Activated CD8-positive, alpha-beta T cell treated with anti-CD3 and anti-CD28 coated beads, Interleukin-2, amount 10 ng/mL, durations not matched to agents 7 days and 5 days (primary cell): ENCODE measurements around the gene PAX7. TPM values are rescaled to one million over a fixed set of nuclear protein-coding genes. Genes with fewer than 3 reads are reported as not detected.

Source experiments
- ATAC-seq: fragments of 150-1000 bp; cut with Tn5 transposase; one replicate; pipeline ENCODE4 v1.10.0; 2021; ENCODE audit warnings: moderate library complexity
- CTCF ChIA-PET: fragments of 350-600 bp; sonication (Branson Sonifier 250); formaldehyde crosslinking; loops from one replicate; lab custom pipeline; 2021; ENCODE audit warnings: antibody characterized with exemption; lab: Charles Lee
- POLR2A ChIA-PET: fragments of 350-600 bp; sonication (Branson Sonifier 250); formaldehyde crosslinking; loops from one replicate; lab custom pipeline; 2021; ENCODE audit warnings: antibody characterized with exemption; lab: Charles Lee
- DNase-seq: peaks from one replicate; pipeline ENCODE4 v3.0.0-alpha.2; 2020
- H3K27ac Mint-ChIP-seq: one replicate; pipeline ENCODE4 v1.8.0; 2021; ENCODE audit warnings: mild to moderate bottlenecking, mixed read lengths
- H3K27me3 Mint-ChIP-seq: one replicate; pipeline ENCODE4 v1.8.0; 2021; ENCODE audit warnings: low read depth, mixed read lengths
- H3K36me3 Mint-ChIP-seq: one replicate; pipeline ENCODE4 v1.8.0; 2021; ENCODE audit warnings: low read depth, mixed read lengths
- H3K4me1 Mint-ChIP-seq: one replicate; pipeline ENCODE4 v1.8.0; 2021; ENCODE audit warnings: low read depth, mixed read lengths
- H3K4me3 Mint-ChIP-seq: one replicate; pipeline ENCODE4 v1.8.0; 2021; ENCODE audit warnings: mild to moderate bottlenecking, mixed read lengths
- H3K9me3 Mint-ChIP-seq: one replicate; pipeline ENCODE4 v1.8.0; 2022; ENCODE audit warnings: mixed read lengths; ENCODE audit not compliant: insufficient read depth
- total RNA-seq, 2 experiments: library from RNA; stranded (reverse); gene quantifications; one replicate each; pipeline ENCODE4 v1.2.3, GENCODE V29; 2021

The PAX7 gene
- total RNA-seq, 2 experiments from 2014 or later = not detected

DNA sequence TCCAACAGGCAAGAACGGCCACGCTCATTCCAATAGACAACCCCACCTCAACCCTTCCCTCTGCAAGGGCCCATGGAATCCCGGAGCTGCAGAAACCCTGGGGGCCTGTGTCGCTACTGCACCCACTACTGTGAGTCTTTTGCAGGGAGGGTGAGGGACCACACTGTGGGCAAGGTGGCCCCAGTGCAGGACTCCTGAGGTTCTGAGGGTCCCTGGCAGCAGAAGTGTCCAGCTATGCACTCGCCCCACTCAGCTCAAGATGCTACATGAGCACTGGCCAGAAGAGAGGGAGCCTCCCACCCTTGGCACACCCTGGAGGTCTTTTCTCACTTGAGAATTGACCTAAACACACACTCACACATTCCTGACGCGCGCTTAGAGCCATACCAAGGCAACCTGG lies 2.1 kb upstream of the PAX7 start:
- Mint-ChIP-seq H3K27me3 (peaks cover 82% of the 10 kb centered on the region), H3K36me3 (peaks cover 7% of the 10 kb centered on the region), H3K9me3 (no peaks in the 10 kb centered on the region), H3K4me3 (no peak overlapping the region), H3K27ac (no peak overlapping the region), H3K4me1 (peaks cover 5% of the 10 kb centered on the region)
- DNase-seq = no peak
- ATAC-seq = no peak
- ChIA-PET POLR2A (interaction anchor here (0.7 kb wide), 1 partner anchor 32 kb away, joined by 3 read pairs; no protein-coding TSS in a partner anchor), CTCF (no interaction called here)

DNA sequence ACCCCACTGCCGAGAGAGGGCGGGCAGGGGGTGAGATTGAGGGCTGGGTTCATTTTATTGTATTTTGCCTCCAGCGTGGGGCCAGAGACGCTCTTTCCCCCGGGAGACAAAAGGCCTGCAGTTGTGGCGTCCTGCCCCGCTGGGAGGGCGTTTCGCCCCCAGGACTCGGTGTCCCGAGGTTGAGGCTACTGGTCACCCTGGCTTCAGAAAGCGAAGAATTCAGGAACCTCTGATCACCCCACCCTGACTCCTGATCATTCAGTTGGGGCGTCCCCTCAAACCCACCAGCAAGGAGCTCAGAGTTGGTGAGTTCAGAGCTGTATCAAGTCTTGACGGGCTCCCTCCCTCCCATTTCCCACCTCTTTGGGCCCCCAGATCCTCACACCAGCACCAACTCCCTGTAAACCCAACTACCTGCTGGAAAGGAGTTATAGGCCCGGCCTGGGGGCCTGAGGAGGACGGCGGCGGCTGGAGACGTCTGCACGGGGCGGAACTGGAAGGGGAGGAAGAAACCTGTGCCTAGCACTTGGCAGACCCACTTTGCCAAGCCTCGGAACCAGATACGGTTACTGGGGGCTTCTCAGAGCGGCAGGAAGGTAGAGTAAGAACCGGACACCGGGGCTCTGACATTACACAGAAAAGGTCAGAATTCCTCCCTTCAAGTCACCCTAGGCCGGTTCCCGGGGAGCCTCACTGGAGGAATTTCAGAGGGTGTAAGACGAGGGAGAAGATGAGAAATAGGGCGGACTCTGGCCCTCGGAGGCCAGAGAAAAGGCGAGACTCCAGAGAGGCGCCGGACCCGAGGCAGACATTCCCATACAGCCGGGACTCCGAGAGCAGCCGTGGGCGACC lies 761 bp upstream of the PAX7 start:
- POLR2A ChIA-PET = no interaction called here
- Mint-ChIP-seq H3K36me3 (peaks cover 7% of the 10 kb centered on the region), H3K9me3 (no peaks in the 10 kb centered on the region), H3K27ac (no peak overlapping the region), H3K4me3 (no peak overlapping the region), H3K4me1 (peaks cover 5% of the 10 kb centered on the region), H3K27me3 (peaks cover 83% of the 10 kb centered on the region)
- ATAC-seq (no peak), DNase-seq (no peak)
- CTCF ChIA-PET = no interaction called here

DNA sequence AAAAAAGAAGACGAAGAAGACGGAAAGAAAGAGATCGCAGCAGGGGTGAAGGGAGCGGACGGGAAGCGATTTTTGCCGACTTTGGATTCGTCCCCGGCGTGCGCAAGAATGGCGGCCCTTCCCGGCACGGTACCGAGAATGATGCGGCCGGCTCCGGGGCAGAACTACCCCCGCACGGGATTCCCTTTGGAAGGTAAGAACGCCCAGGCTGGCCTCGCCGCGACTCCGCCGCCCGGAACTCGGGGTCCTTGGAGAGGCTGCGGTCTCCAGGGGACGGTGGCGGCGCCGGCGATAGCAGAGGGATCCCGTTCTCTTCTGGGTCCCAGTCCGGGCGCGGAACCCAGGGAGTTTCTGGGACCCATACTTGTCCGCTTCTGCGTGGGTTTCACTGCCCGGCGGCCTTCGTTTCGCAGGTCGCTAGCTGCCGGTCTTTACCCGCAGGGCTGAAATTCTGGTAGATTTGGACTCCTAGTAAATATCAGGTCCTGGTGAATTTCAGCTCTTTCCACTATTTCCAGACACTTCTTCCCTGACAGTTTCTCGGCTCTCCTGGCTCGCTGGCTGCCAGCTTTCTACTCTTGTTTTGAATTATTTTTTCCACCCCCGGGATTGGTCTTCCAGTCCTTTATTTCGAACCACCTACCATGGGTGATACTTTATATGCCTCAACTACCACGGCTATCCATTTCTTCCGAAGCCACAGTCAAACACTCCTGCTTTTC lies 1.0 kb downstream of the PAX7 start:
- Mint-ChIP-seq H3K36me3 (peaks cover 7% of the 10 kb centered on the region), H3K4me3 (peak overlapping the region; percentile 38), H3K27me3 (peaks cover 89% of the 10 kb centered on the region), H3K4me1 (peaks cover 5% of the 10 kb centered on the region), H3K27ac (peak overlapping the region; percentile 70), H3K9me3 (no peaks in the 10 kb centered on the region)
- ChIA-PET CTCF (no interaction called here), POLR2A (no interaction called here)
- ATAC-seq (no peak), DNase-seq (no peak)

DNA sequence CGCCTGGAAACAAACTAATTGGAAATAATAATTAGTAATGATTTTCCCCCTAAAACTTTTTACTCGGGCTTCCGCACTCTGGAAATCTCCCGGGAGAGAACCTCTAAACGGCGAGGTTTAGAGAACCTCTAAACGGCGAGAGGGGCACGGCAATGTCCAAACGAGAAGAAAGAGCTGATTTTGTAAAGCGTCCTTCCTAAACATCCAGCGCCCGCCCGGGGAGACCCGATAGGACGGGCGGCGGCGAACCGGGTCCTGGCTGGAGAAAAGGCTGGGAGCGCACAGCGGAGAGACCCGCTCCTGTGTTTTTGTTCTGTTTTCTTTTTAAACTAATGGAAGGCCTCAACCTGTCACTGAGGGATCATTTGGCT lies 1.6 kb downstream of the PAX7 start:
- Mint-ChIP-seq H3K4me3 (peak overlapping the region; percentile 38), H3K27ac (peak overlapping the region; percentile 70), H3K27me3 (peaks cover 90% of the 10 kb centered on the region), H3K36me3 (peaks cover 7% of the 10 kb centered on the region), H3K4me1 (peaks cover 5% of the 10 kb centered on the region), H3K9me3 (no peaks in the 10 kb centered on the region)
- DNase-seq = no peak
- POLR2A ChIA-PET = no interaction called here
- no peak for ATAC-seq
- CTCF ChIA-PET = no interaction called here

- H3K9me3 Mint-ChIP-seq = no peaks in the 10 kb centered on the region
- peaks cover 5% of the 10 kb centered on the region for H3K4me1 Mint-ChIP-seq
- ATAC-seq (no peak), DNase-seq (no peak)
- no peak overlapping the region for H3K27ac Mint-ChIP-seq
- ChIA-PET POLR2A (no interaction called here), CTCF (no interaction called here)
- peaks cover 7% of the 10 kb centered on the region for H3K36me3 Mint-ChIP-seq
- peaks cover 89% of the 10 kb centered on the region for H3K27me3 Mint-ChIP-seq
- no peak overlapping the region for H3K4me3 Mint-ChIP-seq
These were observed 2.3 kb downstream of the PAX7 start for GRCh38 chr1:18632783-18633421.

- H3K4me1 Mint-ChIP-seq = peaks cover 5% of the 10 kb centered on the region
- no peaks in the 10 kb centered on the region for H3K9me3 Mint-ChIP-seq
- H3K4me3 Mint-ChIP-seq = no peak overlapping the region
- H3K27me3 Mint-ChIP-seq = peaks cover 89% of the 10 kb centered on the region
- no peak for ATAC-seq
- peaks cover 7% of the 10 kb centered on the region for H3K36me3 Mint-ChIP-seq
- ChIA-PET POLR2A (no interaction called here), CTCF (interaction anchor here (0.6 kb wide), 1 partner anchor 95 kb away, joined by 4 read pairs; no protein-coding TSS in a partner anchor)
- peak overlapping the region; percentile 32 for H3K27ac Mint-ChIP-seq
- no peak for DNase-seq
These were observed 2.9 kb downstream of the PAX7 start for GRCh38 chr1:18633422-18634155.

- peaks cover 7% of the 10 kb centered on the region for H3K36me3 Mint-ChIP-seq
- H3K9me3 Mint-ChIP-seq = no peaks in the 10 kb centered on the region
These were observed 3.6 kb downstream of the PAX7 start for GRCh38 chr1:18634276-18634675.

GRCh38 chr1:18635070-18635577 lies 4.5 kb downstream of the PAX7 start:
- no peak overlapping the region for H3K4me3 Mint-ChIP-seq
- ChIA-PET CTCF (no interaction called here), POLR2A (no interaction called here)
- DNase-seq (no peak), ATAC-seq (no peak)
- peaks cover 7% of the 10 kb centered on the region for H3K36me3 Mint-ChIP-seq
- H3K9me3 Mint-ChIP-seq = no peaks in the 10 kb centered on the region
- peaks cover 90% of the 10 kb centered on the region for H3K27me3 Mint-ChIP-seq
- no peak overlapping the region for H3K27ac Mint-ChIP-seq
- peaks cover 5% of the 10 kb centered on the region for H3K4me1 Mint-ChIP-seq

More at GRCh38 chr1:18634276-18634675, 3.6 kb downstream of the PAX7 start:
- POLR2A ChIA-PET = no interaction called here
- DNase-seq = no peak
- CTCF ChIA-PET = interaction anchor here (0.6 kb wide), 1 partner anchor 94 kb away, joined by 4 read pairs; no protein-coding TSS in a partner anchor
- H3K4me3 Mint-ChIP-seq = no peak overlapping the region
- ATAC-seq = no peak
- peaks cover 5% of the 10 kb centered on the region for H3K4me1 Mint-ChIP-seq
- H3K27ac Mint-ChIP-seq = no peak overlapping the region
- peaks cover 89% of the 10 kb centered on the region for H3K27me3 Mint-ChIP-seq

GRCh38 chr1:18635891-18636595 lies 5.4 kb downstream of the PAX7 start:
- CTCF ChIA-PET = no interaction called here
- no peak overlapping the region for H3K27ac Mint-ChIP-seq
- H3K27me3 Mint-ChIP-seq = peaks cover 92% of the 10 kb centered on the region
- DNase-seq (no peak), ATAC-seq (no peak)
- no peak overlapping the region for H3K4me3 Mint-ChIP-seq
- no peaks in the 10 kb centered on the region for H3K9me3 Mint-ChIP-seq
- POLR2A ChIA-PET = no interaction called here
- peaks cover 3% of the 10 kb centered on the region for H3K4me1 Mint-ChIP-seq
- H3K36me3 Mint-ChIP-seq = peaks cover 3% of the 10 kb centered on the region

- Mint-ChIP-seq H3K9me3 (no peaks in the 10 kb centered on the region), H3K4me3 (no peak overlapping the region), H3K27me3 (peaks cover 94% of the 10 kb centered on the region), H3K4me1 (peaks cover 2% of the 10 kb centered on the region), H3K36me3 (peaks cover 3% of the 10 kb centered on the region), H3K27ac (no peak overlapping the region)
- no peak for ATAC-seq
- DNase-seq = no peak
- ChIA-PET CTCF (no interaction called here), POLR2A (no interaction called here)
These were observed 6.2 kb downstream of the PAX7 start for GRCh38 chr1:18636596-18637508.
